Vein endothelial cell (primary cell): ENCODE results near the gene PRSS2. TPM values are rescaled to one million over a fixed set of nuclear protein-coding genes. Genes with fewer than 3 reads are reported as not detected.

Experiments used
- small RNA-seq: library from RNA; depleted of rRNA; stranded (forward); fragments of <200 nt; gene quantifications from one replicate; pipeline ENCODE3, GENCODE V24; 2012
- total RNA-seq: library from RNA; depleted of rRNA; stranded (reverse); fragments of >200 nt; gene quantifications from 2 replicates; pipeline ENCODE4 v1.2.3, GENCODE V29; 2012

PRSS2 gene
- total RNA-seq = 0.98 TPM in 1 of 2 replicates, not detected in the other

DNA sequence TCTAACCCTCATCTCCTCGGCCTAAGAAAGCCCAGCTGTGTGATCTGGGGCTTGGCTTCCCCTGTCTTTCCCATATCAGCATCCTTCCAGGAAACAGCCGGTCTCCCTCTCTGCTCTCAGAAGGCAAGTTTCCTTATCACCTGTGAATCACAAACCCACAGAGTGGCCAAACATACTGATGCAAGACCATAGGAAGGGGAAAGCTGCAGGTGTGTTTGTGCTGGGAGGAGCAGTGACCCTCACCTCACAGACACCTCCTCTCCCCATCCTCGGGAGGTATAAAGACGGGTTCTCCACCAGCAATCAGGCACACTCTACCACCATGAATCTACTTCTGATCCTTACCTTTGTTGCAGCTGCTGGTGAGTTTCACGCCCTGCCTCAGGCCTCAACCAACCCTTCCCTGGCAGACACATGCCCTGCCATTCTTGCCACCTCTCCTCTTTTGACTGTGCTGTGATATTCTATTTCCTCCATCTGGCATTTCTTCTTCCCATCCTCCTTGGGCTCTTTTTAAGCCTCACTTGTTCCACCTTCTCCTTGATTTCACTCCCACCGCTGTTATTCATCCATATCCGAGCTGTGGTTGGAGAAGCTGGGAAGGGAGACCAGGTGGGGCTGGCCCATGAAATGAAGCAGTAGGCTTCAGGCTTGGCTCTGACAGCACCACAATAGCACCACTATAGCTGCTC, at the start of gene PRSS2:
TSS of gene PRSS2 (plus strand) at position 310 of the 692 bp plus-strand sequence. CDS start at position 323, 13 bp downstream.

DNA sequence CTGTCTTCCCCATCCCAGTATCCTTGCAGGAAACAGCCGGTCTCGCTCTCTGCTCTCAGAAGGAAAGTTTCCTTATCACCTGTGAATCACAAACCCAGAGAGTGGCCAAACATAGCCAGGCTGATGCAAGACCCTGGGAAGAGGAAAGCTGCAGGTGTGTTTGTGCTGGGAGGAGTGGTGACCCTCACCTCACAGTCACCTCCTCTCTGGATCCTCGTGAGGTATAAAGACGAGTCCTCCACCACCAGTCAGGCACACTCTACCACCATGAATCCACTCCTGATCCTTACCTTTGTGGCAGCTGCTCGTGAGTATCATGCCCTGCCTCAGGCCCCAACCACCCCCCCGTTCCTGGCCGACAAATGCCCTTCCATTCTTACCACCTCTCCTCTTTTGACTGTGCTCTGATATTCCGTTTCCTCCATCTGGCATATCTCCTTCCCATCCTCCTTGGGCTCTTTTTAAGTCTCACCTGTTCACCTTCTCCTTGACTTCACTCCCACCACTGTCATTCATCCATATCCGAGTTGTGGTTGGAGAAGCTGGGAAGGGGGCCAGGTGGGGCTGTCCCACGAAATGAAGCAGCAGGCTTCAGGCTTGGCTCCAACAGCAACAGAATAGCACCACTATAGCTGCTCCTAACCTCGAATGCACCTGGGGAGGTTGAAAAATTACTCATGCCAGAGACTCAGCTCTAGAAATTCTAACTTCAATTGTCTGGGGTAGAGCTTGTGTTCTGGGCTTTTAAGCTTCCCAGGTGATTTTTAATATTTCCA, 21.4 kb upstream of the PRSS2 start, which contains the start of gene PRSS1:
TSS of gene PRSS1 (plus strand) at position 255 of the 776 bp plus-strand sequence. CDS start at position 268, 13 bp downstream.

Small RNAs within 50 kb of the gene (small RNA-seq; reads per million reads assigned to genes)
- gene TRBD1 (not detected), gene TRBJ1-1 (not detected), gene TRBJ1-2 (not detected), gene TRBJ1-3 (not detected), gene TRBJ1-4 (not detected), gene TRBJ1-5 (not detected), gene TRBJ1-6 (not detected), gene TRBJ2-1 (0.34 reads per million, percentile 14 among the genes with 10 or more reads in this experiment), gene TRBJ2-2 (not detected), gene TRBJ2-2P (not detected), gene TRBJ2-3 (not detected), gene TRBJ2-4 (not detected), gene TRBJ2-5 (not detected), gene TRBJ2-6 (not detected), gene TRBJ2-7 (not detected)

Other genes with a start within 250 kb of the PRSS2 start
- gene PRSS1, start 21.5 kb upstream of the PRSS2 start, total RNA-seq = not detected in 2 replicates
- gene EPHB6, start 84.1 kb downstream of the PRSS2 start, total RNA-seq = 1.4 and 2.0 TPM in 2 replicates
- gene TRPV6, start 114.8 kb downstream of the PRSS2 start, total RNA-seq = not detected in 2 replicates
- 0.10 TPM in 1 of 2 replicates, not detected in the other for gene TRPV5, start 162.8 kb downstream of the PRSS2 start, total RNA-seq
- gene LLCFC1, start 168.5 kb downstream of the PRSS2 start, total RNA-seq = not detected in 2 replicates
- not detected in 2 replicates for gene KEL, start 191.4 kb downstream of the PRSS2 start, total RNA-seq